K562 treated with DMSO at 1 percent for 4 hours (cell line): ENCODE measurements around the gene ZNF718. TPM values are rescaled to one million over a fixed set of nuclear protein-coding genes. Genes with fewer than 3 reads are reported as not detected.

Experiments
- total RNA-seq: library from RNA; unstranded; fragments of 300-600 nt; gene quantifications from 2 replicates; pipeline ENCODE4 v1.2.3, GENCODE V29; 2022; ENCODE audit not compliant: insufficient read depth

ZNF718 gene
- total RNA-seq, result 3.2 and 3.4 TPM in 2 replicates

GRCh38 chr4:124275-125081, at the start of gene ZNF718:
TSS of gene ZNF718 (plus strand) at chr4:124501. CDS start at chr4:124671, 170 bp downstream.

Other genes with a start within 250 kb of the ZNF718 start
- gene ZNF595, start 71.2 kb upstream of the ZNF718 start, total RNA-seq, result 168 TPM in 2 replicates
- gene ZNF732, start 181.0 kb downstream of the ZNF718 start, total RNA-seq, result not detected in 2 replicates
- gene ZNF141, start 213.3 kb downstream of the ZNF718 start, total RNA-seq, result not detected in 2 replicates